Right atrium auricular region (tissue), 2 donors: ENCODE measurements around the gene OR2A5. TPM values are rescaled to one million over a fixed set of nuclear protein-coding genes. Genes with fewer than 3 reads are reported as not detected.
"Not testable (repeated sequence)": the region's sequence is repeated elsewhere in the genome, so short reads cannot be mapped to it uniquely, and the experiment has no call there.

Experiments
- DNase-seq: peaks from one replicate; pipeline ENCODE4 v3.0.0-alpha.2; 2019; ENCODE audit warnings: low spot score
- H3K27ac ChIP-seq, 2 donors: fragments of 200-600 bp; sonication (generic); 1 replicate in 1 of 2; 2 replicates in 1 of 2; pipeline ENCODE4 v1.5.1; 2016 to 2019
- H3K27me3 ChIP-seq, 2 donors: fragments of 200-600 bp; sonication (generic); one replicate each; pipeline versions ENCODE4 v1.5.1 to v1.6.0; 2017 to 2019
- H3K36me3 ChIP-seq: fragments of 200-600 bp; sonication (generic); one replicate; pipeline ENCODE4 v1.5.1; 2016
- H3K4me1 ChIP-seq, 2 donors: fragments of 200-600 bp; sonication (generic); one replicate each; pipeline versions ENCODE4 v1.5.1 to v1.6.0; 2017 to 2019
- H3K4me3 ChIP-seq, 2 donors: fragments of 200-600 bp; sonication (generic); 1 replicate in 1 of 2; 2 replicates in 1 of 2; pipeline ENCODE4 v1.5.1; 2017 to 2019; ENCODE audit warnings: mild to moderate bottlenecking in 1 of 2, moderate library complexity in 1 of 2
- H3K9me3 ChIP-seq, 2 donors: fragments of 200-600 bp; sonication (generic); one replicate each; pipeline ENCODE4 v1.5.1; 2019
- total RNA-seq, 2 donors: library from RNA; depleted of rRNA; stranded (reverse); fragments of >200 nt; gene quantifications; one replicate each; pipeline ENCODE4 v1.1.0, GENCODE V29; 2016
- TF ChIP-seq, protein P1 (sequence below), 2 donors: fragments of 200-600 bp; sonication (generic); IDR thresholded peaks; one replicate each; pipeline ENCODE4 v1.5.1; 2019; ENCODE audit warnings: antibody characterized with exemption in 2 of 2

The OR2A5 gene
- total RNA-seq, 2 donors from 2014 or later: not detected

DNA sequence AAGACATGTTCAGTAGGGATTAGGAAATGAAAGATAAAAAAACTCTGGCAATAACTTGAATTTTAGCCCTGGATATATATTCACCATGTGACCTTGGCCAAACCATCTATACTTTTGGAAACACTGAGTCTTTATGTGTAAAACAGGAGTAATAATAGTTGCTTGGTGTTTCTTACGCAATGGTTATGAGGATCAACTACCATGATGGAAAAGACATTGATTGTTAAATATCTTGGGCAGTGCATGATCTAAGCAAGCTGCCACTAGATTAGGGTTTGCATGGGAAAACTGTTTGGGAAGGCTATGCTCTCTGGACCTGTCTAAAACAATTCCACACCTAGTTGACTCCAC is 42.1 kb upstream of the OR2A5 start:
- peaks cover 0 to 11% of the 10 kb centered on the region in 2 donors for H3K9me3 ChIP-seq
- no peak for DNase-seq
- H3K27me3 ChIP-seq: no peaks in the 10 kb centered on the region
- no peak overlapping the region for H3K4me3 ChIP-seq
- no peaks in the 10 kb centered on the region for H3K4me1 ChIP-seq
- no peaks in the 10 kb centered on the region for H3K36me3 ChIP-seq
- TF ChIP-seq, protein P1, sequence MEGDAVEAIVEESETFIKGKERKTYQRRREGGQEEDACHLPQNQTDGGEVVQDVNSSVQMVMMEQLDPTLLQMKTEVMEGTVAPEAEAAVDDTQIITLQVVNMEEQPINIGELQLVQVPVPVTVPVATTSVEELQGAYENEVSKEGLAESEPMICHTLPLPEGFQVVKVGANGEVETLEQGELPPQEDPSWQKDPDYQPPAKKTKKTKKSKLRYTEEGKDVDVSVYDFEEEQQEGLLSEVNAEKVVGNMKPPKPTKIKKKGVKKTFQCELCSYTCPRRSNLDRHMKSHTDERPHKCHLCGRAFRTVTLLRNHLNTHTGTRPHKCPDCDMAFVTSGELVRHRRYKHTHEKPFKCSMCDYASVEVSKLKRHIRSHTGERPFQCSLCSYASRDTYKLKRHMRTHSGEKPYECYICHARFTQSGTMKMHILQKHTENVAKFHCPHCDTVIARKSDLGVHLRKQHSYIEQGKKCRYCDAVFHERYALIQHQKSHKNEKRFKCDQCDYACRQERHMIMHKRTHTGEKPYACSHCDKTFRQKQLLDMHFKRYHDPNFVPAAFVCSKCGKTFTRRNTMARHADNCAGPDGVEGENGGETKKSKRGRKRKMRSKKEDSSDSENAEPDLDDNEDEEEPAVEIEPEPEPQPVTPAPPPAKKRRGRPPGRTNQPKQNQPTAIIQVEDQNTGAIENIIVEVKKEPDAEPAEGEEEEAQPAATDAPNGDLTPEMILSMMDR (IDR thresholded peaks at IDR 0.05): no peak
- H3K27ac ChIP-seq: no peak overlapping the region

DNA sequence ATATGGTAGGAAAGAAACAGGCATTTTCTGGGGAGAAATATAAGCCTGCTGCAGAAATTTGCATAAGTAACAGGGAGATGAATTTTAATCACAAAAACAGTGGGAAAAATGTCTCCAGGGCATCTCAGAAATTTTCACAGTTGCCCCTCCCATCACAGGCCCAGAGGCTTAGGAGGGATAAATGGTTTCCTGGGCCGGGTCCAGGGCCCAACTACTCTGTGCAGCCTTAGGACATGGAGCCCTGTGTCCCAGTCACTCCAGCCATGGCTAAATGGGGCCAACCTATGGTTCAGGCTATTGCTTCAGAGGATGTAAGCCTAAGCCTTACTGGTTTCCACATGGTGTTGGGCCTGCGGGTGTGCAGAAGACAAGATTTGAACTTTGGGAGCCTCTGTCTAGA is 39.4 kb upstream of the OR2A5 start:
- no peak overlapping the region for H3K4me3 ChIP-seq
- no peaks in the 10 kb centered on the region for H3K4me1 ChIP-seq
- DNase-seq: no peak
- H3K9me3 ChIP-seq: peaks cover 0 to 11% of the 10 kb centered on the region in 2 donors
- no peaks in the 10 kb centered on the region for H3K27me3 ChIP-seq
- TF ChIP-seq, protein P1 (IDR thresholded peaks at IDR 0.05): no peak
- no peak overlapping the region for H3K27ac ChIP-seq
- no peaks in the 10 kb centered on the region for H3K36me3 ChIP-seq

DNA sequence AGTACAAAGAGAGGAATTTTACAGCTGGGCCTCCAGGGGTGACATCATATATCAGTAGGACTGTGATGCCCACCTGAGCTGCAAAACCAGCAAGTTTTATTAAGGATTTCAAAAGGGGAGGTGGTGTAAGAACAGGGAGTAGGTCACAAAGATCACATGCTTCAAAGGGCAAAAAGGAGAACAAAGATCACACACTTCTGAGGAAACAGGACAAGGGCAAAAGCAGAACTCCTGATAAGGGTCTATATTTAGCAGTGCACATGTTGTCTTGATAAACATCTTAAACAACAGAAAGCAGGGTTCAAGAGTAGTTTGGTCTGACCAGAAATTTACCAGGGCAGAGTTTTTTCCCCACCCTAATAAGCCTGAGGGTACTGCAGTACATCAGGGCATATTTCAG is 38.7 kb upstream of the OR2A5 start:
- H3K4me1 ChIP-seq, H3K27ac ChIP-seq, H3K36me3 ChIP-seq, H3K4me3 ChIP-seq, DNase-seq, H3K27me3 ChIP-seq: not testable (repeated sequence)
- H3K9me3 ChIP-seq: peaks cover 0 to 11% of the 10 kb centered on the region in 2 donors

DNA sequence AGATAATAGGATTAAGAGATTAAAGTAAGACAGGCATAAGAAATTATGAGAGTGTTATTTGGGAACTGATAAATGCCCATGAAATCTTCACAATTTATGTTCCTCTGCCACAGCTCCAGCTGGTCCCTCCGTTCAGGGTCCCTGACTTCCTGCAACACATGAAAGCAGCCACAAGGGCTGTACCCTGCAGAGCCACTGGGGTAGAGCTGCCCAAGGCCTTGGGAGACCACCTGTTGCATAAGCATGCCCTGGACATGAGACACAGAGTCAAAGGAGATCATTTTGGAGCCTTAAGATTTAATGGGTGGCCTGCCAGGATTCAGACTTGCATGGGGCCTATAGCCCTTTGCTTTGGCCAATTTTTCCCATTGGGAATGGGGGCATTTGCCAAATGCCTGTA is 37.9 kb upstream of the OR2A5 start:
- H3K4me3 ChIP-seq, DNase-seq, H3K27ac ChIP-seq, H3K36me3 ChIP-seq, H3K27me3 ChIP-seq, H3K4me1 ChIP-seq: not testable (repeated sequence)
- H3K9me3 ChIP-seq: peaks cover 0 to 11% of the 10 kb centered on the region in 2 donors

DNA sequence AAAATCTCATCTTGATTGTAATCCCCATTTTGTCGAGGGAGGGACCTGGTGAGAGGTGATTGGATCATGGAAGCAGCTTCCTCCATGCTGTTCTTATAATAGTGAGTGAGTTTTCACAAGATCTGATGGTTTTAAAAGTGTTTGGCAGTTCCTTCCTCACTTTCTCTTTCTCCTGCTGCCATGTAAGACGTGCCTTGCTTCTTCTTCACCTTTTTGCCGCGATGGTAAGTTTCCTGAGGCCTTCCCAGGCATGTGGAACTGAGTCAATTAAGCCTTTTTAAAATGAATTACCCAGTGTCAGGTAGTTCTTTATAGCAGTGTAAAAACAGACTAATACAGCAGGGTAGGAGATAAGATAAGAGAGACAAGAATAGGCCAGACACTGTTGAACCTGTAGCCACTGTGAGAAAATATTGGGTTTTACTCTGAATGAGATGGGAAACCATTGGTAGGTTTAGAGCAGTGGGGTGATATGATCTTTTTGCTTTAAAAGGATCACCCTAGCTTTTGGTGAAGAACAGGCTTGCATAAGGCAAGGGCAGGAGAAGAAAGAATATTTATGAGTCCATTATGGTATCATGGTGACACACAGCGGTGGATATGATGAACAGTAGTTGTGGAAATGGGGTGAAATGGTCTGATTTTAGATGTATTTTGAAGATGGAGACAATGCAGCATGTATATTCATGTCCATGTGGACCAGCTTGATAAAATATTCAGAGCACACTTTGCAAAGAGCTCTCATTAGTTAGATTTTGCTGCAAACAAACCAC is 37.1 kb upstream of the OR2A5 start:
- H3K27ac ChIP-seq: no peak overlapping the region
- H3K4me1 ChIP-seq: no peaks in the 10 kb centered on the region
- no peak for DNase-seq
- no peaks in the 10 kb centered on the region for H3K36me3 ChIP-seq
- no peaks in the 10 kb centered on the region for H3K27me3 ChIP-seq
- H3K9me3 ChIP-seq: peaks cover 0 to 11% of the 10 kb centered on the region in 2 donors
- TF ChIP-seq, protein P1 (IDR thresholded peaks at IDR 0.05): no peak
- H3K4me3 ChIP-seq: no peak overlapping the region

DNA sequence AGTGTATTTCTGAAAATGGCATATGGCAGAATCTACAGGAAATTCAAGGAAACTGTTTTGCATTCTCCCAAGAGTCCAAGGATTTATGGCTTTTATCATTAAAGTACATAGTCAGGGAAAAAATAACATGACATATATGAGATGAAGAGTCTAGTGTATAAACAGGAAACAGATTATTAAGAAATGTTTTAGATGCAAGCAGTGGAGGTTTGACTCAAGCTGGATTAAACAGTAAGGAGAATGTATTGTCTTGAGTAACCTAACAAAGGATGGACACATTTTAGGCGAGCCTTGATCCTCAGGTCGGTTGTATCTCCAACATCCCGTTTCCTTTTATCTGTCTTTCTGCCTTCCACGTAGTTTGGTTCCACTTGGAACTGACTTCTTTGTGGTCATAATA is 30.7 kb upstream of the OR2A5 start:
- H3K9me3 ChIP-seq: no peaks in the 10 kb centered on the region
- no peaks in the 10 kb centered on the region for H3K36me3 ChIP-seq
- no peaks in the 10 kb centered on the region for H3K27me3 ChIP-seq
- TF ChIP-seq, protein P1 (IDR thresholded peaks at IDR 0.05): no peak
- no peaks in the 10 kb centered on the region for H3K4me1 ChIP-seq
- no peak overlapping the region for H3K27ac ChIP-seq
- no peak overlapping the region for H3K4me3 ChIP-seq
- DNase-seq: no peak

DNA sequence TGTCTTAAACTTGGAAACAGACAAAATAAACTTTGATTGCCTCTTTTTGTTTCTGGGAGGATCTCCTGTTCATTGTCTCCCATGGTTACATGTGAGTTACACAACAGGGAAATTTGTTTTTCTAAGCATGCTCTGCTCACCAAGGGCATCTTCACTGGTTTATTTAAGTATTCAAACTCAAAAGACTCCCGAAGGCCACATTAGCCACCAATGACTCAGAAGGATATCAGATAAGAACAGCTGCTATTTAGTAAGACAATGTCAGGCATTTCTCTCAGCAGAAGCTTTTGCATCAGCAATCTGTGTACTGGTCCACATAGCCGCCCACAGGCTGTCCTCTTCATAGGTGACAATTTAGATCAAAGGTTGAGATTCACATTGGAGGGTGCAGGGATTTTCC is 29.3 kb upstream of the OR2A5 start:
- DNase-seq: no peak
- H3K36me3 ChIP-seq: no peaks in the 10 kb centered on the region
- H3K4me3 ChIP-seq: no peak overlapping the region
- H3K9me3 ChIP-seq: no peaks in the 10 kb centered on the region
- no peaks in the 10 kb centered on the region for H3K4me1 ChIP-seq
- H3K27me3 ChIP-seq: no peaks in the 10 kb centered on the region
- H3K27ac ChIP-seq: peak overlapping the region; percentile 2 to 53
- TF ChIP-seq, protein P1 (IDR thresholded peaks at IDR 0.05): no peak
